OCI-LY3 (cell line): ENCODE measurements around the gene FLRT1.

Experiments used
- H2AFZ ChIP-seq: fragments of 200-600, 300-600 bp; shearing (Covaris generic); 2 replicates; pipeline ENCODE4 v1.6.0; 2014; ENCODE audit warnings: antibody characterized with exemption, low read depth, low read length
- H3K27ac ChIP-seq: fragments of 200-600, 300-600 bp; sonication (generic); 2 replicates; pipeline ENCODE4 v1.5.1; 2014; ENCODE audit warnings: mild to moderate bottlenecking, low read length, moderate library complexity, mixed read lengths
- H3K27me3 ChIP-seq: fragments of 200-600, 300-600 bp; sonication (generic); 2 replicates; pipeline ENCODE4 v1.6.1; 2014; ENCODE audit warnings: low read depth, low read length, mixed read lengths
- H3K36me3 ChIP-seq: fragments of 200-600, 300-600 bp; sonication (generic); replicated peaks from 2 replicates; pipeline ENCODE3; 2014; ENCODE audit warnings: low read depth, low read length, mixed read lengths
- H3K4me1 ChIP-seq: fragments of 300-600, 200-600 bp; sonication (generic); 2 replicates; pipeline ENCODE4 v1.6.1; 2014; ENCODE audit warnings: low read length, mixed read lengths
- H3K4me2 ChIP-seq: fragments of 200-600, 300-600 bp; sonication (generic); 2 replicates; pipeline ENCODE4 v1.6.1; 2014; ENCODE audit warnings: low read length, mixed read lengths
- H3K4me3 ChIP-seq: fragments of 300-600, 200-600 bp; sonication (generic); 2 replicates; pipeline ENCODE4 v1.5.1; 2014; ENCODE audit warnings: antibody characterized with exemption, mild to moderate bottlenecking, low read length, moderate library complexity
- H3K79me2 ChIP-seq: fragments of 300-600, 200-600 bp; shearing (Covaris generic); 2 replicates; pipeline ENCODE4 v1.6.1; 2014; ENCODE audit warnings: mild to moderate bottlenecking, low read length, mixed read lengths
- H3K9ac ChIP-seq: fragments of 300-600, 200-600 bp; shearing (Covaris generic); 2 replicates; pipeline ENCODE4 v1.6.0; 2014; ENCODE audit warnings: mild to moderate bottlenecking, low read length, moderate library complexity
- H3K9me3 ChIP-seq: fragments of 200-600, 300-600 bp; shearing (Covaris generic); 2 replicates; pipeline ENCODE4 v1.6.1; 2014; ENCODE audit warnings: low read length, mixed read lengths; ENCODE audit not compliant: insufficient read depth
- H4K20me1 ChIP-seq: fragments of 200-600, 300-600 bp; sonication (generic); 2 replicates; pipeline ENCODE4 v1.6.1; 2016; ENCODE audit warnings: low read length, mixed read lengths; ENCODE audit not compliant: insufficient read depth
- EZH2phosphoT487 ChIP-seq: fragments of 200-600 bp; shearing (Covaris generic); IDR thresholded peaks from 2 replicates; pipeline ENCODE4 v1.6.1; 2018; ENCODE audit warnings: antibody characterized with exemption, mixed run types, low read depth
- TF ChIP-seq, protein P1 (sequence below): fragments of 200-600, 300-600 bp; sonication (generic); IDR thresholded peaks from 2 replicates; pipeline ENCODE4 v1.5.1; 2014; ENCODE audit warnings: antibody characterized with exemption, low read length, low read depth

Gene FLRT1

DNA sequence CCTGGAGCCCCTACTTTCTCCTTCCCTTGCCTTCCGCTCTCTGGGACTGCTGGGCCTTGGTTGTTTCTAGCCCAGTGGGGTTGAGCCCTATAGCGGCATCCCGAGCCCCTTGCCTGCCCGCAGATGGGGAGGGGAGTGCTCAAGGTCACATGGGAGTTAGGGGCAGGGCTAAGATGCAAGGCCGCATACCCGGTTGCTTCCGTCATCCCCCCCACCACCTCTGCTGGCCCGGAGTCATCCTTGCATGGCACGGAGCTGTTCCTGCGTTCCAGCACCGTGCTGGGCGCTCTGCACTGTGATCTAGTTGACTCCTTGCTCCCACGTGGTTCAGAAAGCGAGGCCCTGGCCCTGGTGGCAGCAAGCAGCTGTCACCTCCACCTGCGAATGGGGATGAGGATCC lies 18.0 kb downstream of the FLRT1 start:
- H3K4me2 ChIP-seq = no peak overlapping the region

DNA sequence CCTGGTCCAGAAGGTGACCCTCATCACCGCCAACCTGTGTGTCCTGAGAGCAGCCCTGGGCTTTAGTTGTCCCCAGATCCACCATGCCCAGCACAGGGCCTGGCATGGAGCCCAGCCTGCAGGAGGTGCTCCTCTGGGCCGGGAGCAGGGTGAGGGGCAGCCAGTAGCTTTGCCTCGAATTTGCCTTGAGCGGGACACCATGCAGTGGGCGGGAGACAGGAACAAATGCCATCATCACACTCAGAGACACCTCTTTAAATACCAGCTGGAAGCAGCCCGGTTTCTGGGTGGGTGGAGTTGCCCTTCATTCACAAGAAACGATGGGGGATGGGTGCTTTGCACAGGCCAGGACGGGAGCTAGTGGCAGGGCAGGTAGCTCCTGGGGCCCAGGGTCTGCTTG lies 19.3 kb downstream of the FLRT1 start:
- Histone ChIP-seq H2AFZ (no peak overlapping the region), H3K79me2 (no peaks in the 10 kb centered on the region), H3K9me3 (no peaks in the 10 kb centered on the region), H3K9ac (no peak overlapping the region), H3K4me1 (no peaks in the 10 kb centered on the region), H3K4me3 (no peak overlapping the region), H3K4me2 (no peak overlapping the region), H3K36me3 (no peaks in the 10 kb centered on the region), H3K27ac (no peak overlapping the region), H4K20me1 (0 out of 2 replicates have a peak, but pooled peaks cover under 1% of the 10 kb centered on the region), H3K27me3 (no peaks in the 10 kb centered on the region)
- no peak for TF ChIP-seq EZH2phosphoT487
- TF ChIP-seq, protein P1, sequence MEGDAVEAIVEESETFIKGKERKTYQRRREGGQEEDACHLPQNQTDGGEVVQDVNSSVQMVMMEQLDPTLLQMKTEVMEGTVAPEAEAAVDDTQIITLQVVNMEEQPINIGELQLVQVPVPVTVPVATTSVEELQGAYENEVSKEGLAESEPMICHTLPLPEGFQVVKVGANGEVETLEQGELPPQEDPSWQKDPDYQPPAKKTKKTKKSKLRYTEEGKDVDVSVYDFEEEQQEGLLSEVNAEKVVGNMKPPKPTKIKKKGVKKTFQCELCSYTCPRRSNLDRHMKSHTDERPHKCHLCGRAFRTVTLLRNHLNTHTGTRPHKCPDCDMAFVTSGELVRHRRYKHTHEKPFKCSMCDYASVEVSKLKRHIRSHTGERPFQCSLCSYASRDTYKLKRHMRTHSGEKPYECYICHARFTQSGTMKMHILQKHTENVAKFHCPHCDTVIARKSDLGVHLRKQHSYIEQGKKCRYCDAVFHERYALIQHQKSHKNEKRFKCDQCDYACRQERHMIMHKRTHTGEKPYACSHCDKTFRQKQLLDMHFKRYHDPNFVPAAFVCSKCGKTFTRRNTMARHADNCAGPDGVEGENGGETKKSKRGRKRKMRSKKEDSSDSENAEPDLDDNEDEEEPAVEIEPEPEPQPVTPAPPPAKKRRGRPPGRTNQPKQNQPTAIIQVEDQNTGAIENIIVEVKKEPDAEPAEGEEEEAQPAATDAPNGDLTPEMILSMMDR = no peak

More for the DNA sequence above, 18.0 kb downstream of the FLRT1 start:
- no peak for TF ChIP-seq EZH2phosphoT487
- TF ChIP-seq, protein P1 = no peak
- no peaks in the 10 kb centered on the region for H3K79me2 ChIP-seq
- no peak overlapping the region for H3K4me3 ChIP-seq
- H3K27me3 ChIP-seq = no peaks in the 10 kb centered on the region
- H3K9me3 ChIP-seq = no peaks in the 10 kb centered on the region
- H3K9ac ChIP-seq = no peak overlapping the region
- H4K20me1 ChIP-seq = peaks cover 4% of the 10 kb centered on the region; the same call in 1 of the 2 replicates
- no peak overlapping the region for H2AFZ ChIP-seq
- H3K4me1 ChIP-seq = no peaks in the 10 kb centered on the region
- H3K36me3 ChIP-seq = no peaks in the 10 kb centered on the region
- H3K27ac ChIP-seq = no peak overlapping the region

DNA sequence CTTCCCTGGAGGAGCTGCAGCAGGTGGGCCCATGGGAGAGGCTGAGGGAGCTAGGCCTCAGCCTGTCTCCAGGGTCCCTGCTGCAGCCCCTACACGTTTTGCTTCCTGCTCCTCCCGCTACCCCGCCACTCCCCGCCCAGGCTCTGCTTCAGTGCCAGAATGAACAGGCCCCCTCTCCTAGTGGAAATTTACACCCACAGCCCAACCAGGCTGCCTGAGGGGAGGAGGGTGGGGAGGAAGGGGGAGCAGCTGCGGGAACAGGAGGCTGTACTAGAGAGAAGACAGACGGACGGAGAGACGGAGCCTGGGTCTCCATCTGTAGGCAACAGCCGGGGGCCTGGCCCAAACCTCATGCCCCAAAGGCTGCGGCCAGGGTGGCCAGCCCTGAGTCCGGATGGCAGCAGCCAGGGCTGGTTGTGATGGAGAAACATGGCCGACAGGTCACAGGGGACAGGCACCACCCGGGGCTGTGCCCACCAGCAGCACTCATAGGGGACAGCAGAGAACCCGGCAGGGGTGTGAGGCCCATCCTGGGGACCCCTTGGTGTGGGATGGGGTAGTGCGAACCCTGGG lies 20.6 kb downstream of the FLRT1 start:
- Histone ChIP-seq H3K4me2 (no peak overlapping the region), H4K20me1 (0 out of 2 replicates have a peak, but pooled peaks cover 5% of the 10 kb centered on the region)

DNA sequence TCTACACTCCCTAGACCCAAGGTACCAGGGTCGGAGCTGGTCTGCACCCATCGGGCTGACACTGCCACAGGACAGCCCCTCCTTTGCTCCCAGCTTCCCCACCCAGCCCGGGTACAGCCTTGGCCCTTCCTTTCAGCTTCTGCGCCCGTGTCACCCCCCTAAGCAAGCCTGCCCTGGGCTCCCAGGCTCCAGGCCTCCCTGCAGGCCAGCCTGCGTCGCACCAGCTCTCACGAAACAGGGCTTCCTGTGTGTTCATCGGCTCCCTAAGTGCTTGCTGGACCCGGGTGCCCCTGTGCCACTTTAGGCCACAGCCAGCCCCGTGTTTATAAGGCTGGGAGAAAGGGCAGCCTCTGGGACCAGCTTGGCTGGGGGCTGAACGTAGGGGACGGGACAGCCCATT lies 21.1 kb downstream of the FLRT1 start:
- Histone ChIP-seq H4K20me1 (0 out of 2 replicates have a peak, but pooled peaks cover 5% of the 10 kb centered on the region), H3K36me3 (no peaks in the 10 kb centered on the region), H3K79me2 (no peaks in the 10 kb centered on the region), H3K4me2 (no peak overlapping the region), H3K9ac (no peak overlapping the region), H3K4me3 (no peak overlapping the region), H3K4me1 (peaks cover 4% of the 10 kb centered on the region; the same call in 1 of the 2 replicates), H3K27me3 (0 out of 2 replicates have a peak, but pooled peaks cover 4% of the 10 kb centered on the region), H3K27ac (no peak overlapping the region), H3K9me3 (no peaks in the 10 kb centered on the region), H2AFZ (no peak overlapping the region)
- TF ChIP-seq, protein P1 = no peak
- no peak for TF ChIP-seq EZH2phosphoT487

More for the DNA sequence above, 20.6 kb downstream of the FLRT1 start:
- Histone ChIP-seq H3K9ac (no peak overlapping the region), H3K27ac (no peak overlapping the region), H3K27me3 (0 out of 2 replicates have a peak, but pooled peaks cover 2% of the 10 kb centered on the region), H3K4me3 (no peak overlapping the region), H3K79me2 (no peaks in the 10 kb centered on the region), H2AFZ (no peak overlapping the region), H3K9me3 (no peaks in the 10 kb centered on the region), H3K4me1 (peaks cover 4% of the 10 kb centered on the region; the same call in 1 of the 2 replicates), H3K36me3 (no peaks in the 10 kb centered on the region)
- TF ChIP-seq, protein P1 = no peak
- no peak for TF ChIP-seq EZH2phosphoT487
